Measurements from ENCODE around the gene CAMKK2. TPM values are rescaled to one million over a fixed set of nuclear protein-coding genes. Genes with fewer than 3 reads are reported as not detected.

The CAMKK2 gene
- total and polyA plus RNA-seq, 9 of the 15 experiments (the other 6 are each of a cell fraction or from before 2014, with no cell fraction given) = 4.3 to 32.0 (median 18.2) TPM

DNA sequence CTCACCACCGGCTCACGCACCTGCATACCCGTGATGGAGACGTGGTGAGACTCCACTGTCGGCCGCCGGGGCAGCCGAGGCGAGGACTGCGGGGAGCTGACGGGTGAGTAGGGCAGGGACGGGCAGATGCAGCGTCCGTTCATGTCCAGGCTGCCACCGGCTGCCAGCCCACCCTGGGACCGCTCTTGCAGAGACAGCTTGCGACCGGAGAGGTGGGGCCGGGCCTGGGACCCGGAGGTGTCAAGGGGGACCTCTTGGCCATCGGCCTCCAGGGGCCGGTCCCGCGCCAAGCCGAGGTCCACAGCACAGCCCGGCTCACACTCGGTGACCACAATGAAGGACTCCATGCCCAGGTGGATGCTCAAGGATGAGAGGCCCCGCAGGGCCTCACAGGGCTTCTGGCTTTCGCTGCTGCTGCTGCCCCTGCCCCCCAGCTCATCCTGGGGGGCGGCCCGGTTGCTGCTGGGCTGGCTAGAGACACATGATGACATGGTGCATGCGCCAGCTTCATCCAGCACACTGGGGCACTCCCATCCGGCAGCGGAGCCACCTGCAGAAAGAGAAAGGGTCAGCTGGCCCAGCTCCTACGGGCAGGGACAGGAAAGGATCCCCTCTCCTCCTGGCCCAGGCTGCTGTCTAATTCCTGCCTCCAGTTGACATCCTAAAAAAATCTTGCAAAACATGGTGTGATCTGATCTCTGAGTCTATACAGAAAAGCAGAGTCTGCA is 22.3 kb downstream of the CAMKK2 start:
- Histone ChIP-seq H3K9me3 (replicated peaks; ENCODE audit: control insufficient read depth, insufficient read depth, low read depth, low read length) (no peaks in the 10 kb centered on the region), H3K9me1 (ENCODE audit: control insufficient read depth, insufficient read depth, low read length) (no peaks in the 10 kb centered on the region), H3K9ac (ENCODE audit: insufficient read depth in 1 of 2, low read depth in 2 of 2, low read length in 2 of 2) (no peak overlapping the region; a peak in 2 of 4 replicates), H3K27ac (ENCODE audit: extremely low read depth, low read depth, low read length) (no peak overlapping the region), H3K36me3 (ENCODE audit: control insufficient read depth, insufficient read depth, low read length) (peaks cover 34% of the 10 kb centered on the region; the same call in 2 of the 3 replicates), H3K79me2 (ENCODE audit: control insufficient read depth, insufficient read depth, low read length) (peaks cover 8% of the 10 kb centered on the region; the same call in 2 of the 3 replicates), H4K20me1 (replicated peaks; ENCODE audit: control insufficient read depth, insufficient read depth, low read length) (no peaks in the 10 kb centered on the region), H3K27me3 (ENCODE audit: control insufficient read depth in 2 of 2, insufficient read depth in 2 of 2, low read length in 2 of 2) (no peaks in the 10 kb centered on the region), H3K4me2 (ENCODE audit: insufficient read depth, low read length) (no peak overlapping the region), H3K4me1 (replicated peaks in 1 of 2; ENCODE audit: control insufficient read depth in 2 of 2, insufficient read depth in 2 of 2, low read length in 2 of 2) (peaks cover 0 to 13% of the 10 kb centered on the region in 2 experiments; a peak in 1 of 5 replicates), H2AFZ (ENCODE audit: low read depth, low read length) (no peak overlapping the region), H3K4me3 (no peak overlapping the region)
- ChIA-PET POLR2A (interaction anchor here (1.2 kb wide), 1 partner anchor 8 kb away, joined by 3 read pairs; no protein-coding TSS in a partner anchor), CTCF (ENCODE audit: low intra/inter-chr PET ratio) (no interaction called here)
- in situ Hi-C loops (cut with MboI) (no loop called here), intact Hi-C loops (cut with micrococcal nuclease) (no loop called here)
- ATAC-seq (no peak), FAIRE-seq (no peak), DNase-seq (ENCODE audit: extremely low read depth in 1 of 4, low spot score in 3 of 4) (no peak)
- WGBS (ENCODE audit: insufficient coverage, low coverage, missing lambda C conversion rate) = 96% methylated on average over 19 of the region's 35 CpGs
- BruUV-seq (replicated peaks) = no TSS peak
- TF ChIP-seq MEIS2 (IDR thresholded peaks at IDR 0.05; ENCODE audit: partially characterized antibody) (no peak), STAT5A (IDR thresholded peaks at IDR 0.05; ENCODE audit: borderline replicate concordance, low read length) (no peak), ZNF780A (CRISPR knock-in tag; IDR thresholded peaks at IDR 0.05) (no peak), FOXJ2 (tag; IDR thresholded peaks at IDR 0.05) (no peak), ZNF347 (CRISPR knock-in tag; IDR thresholded peaks at IDR 0.05; ENCODE audit: low read depth) (no peak), CEBPB (tag; IDR thresholded peaks at IDR 0.05) (no peak), TEAD1 (CRISPR knock-in tag; IDR thresholded peaks at IDR 0.05) (no peak), ZNF408 (CRISPR knock-in tag; IDR thresholded peaks at IDR 0.05; ENCODE audit: low read depth) (no peak), TRIM24 (IDR thresholded peaks at IDR 0.05) (no peak), SRSF1 (IDR thresholded peaks at IDR 0.05; ENCODE audit: low read depth, low read length) (no peak)
- TF ChIP-seq, protein P1, sequence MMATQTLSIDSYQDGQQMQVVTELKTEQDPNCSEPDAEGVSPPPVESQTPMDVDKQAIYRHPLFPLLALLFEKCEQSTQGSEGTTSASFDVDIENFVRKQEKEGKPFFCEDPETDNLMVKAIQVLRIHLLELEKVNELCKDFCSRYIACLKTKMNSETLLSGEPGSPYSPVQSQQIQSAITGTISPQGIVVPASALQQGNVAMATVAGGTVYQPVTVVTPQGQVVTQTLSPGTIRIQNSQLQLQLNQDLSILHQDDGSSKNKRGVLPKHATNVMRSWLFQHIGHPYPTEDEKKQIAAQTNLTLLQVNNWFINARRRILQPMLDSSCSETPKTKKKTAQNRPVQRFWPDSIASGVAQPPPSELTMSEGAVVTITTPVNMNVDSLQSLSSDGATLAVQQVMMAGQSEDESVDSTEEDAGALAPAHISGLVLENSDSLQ (IDR thresholded peaks at IDR 0.05) = no peak
- TF ChIP-seq, protein P2, sequence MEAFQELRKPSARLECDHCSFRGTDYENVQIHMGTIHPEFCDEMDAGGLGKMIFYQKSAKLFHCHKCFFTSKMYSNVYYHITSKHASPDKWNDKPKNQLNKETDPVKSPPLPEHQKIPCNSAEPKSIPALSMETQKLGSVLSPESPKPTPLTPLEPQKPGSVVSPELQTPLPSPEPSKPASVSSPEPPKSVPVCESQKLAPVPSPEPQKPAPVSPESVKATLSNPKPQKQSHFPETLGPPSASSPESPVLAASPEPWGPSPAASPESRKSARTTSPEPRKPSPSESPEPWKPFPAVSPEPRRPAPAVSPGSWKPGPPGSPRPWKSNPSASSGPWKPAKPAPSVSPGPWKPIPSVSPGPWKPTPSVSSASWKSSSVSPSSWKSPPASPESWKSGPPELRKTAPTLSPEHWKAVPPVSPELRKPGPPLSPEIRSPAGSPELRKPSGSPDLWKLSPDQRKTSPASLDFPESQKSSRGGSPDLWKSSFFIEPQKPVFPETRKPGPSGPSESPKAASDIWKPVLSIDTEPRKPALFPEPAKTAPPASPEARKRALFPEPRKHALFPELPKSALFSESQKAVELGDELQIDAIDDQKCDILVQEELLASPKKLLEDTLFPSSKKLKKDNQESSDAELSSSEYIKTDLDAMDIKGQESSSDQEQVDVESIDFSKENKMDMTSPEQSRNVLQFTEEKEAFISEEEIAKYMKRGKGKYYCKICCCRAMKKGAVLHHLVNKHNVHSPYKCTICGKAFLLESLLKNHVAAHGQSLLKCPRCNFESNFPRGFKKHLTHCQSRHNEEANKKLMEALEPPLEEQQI (IDR thresholded peaks at IDR 0.05) = no peak
- TF ChIP-seq, protein P3, sequence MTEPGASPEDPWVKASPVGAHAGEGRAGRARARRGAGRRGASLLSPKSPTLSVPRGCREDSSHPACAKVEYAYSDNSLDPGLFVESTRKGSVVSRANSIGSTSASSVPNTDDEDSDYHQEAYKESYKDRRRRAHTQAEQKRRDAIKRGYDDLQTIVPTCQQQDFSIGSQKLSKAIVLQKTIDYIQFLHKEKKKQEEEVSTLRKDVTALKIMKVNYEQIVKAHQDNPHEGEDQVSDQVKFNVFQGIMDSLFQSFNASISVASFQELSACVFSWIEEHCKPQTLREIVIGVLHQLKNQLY (CRISPR knock-in tag; conservative IDR thresholded peaks at IDR 0.05) = no peak
- TF ChIP-seq, protein P4, sequence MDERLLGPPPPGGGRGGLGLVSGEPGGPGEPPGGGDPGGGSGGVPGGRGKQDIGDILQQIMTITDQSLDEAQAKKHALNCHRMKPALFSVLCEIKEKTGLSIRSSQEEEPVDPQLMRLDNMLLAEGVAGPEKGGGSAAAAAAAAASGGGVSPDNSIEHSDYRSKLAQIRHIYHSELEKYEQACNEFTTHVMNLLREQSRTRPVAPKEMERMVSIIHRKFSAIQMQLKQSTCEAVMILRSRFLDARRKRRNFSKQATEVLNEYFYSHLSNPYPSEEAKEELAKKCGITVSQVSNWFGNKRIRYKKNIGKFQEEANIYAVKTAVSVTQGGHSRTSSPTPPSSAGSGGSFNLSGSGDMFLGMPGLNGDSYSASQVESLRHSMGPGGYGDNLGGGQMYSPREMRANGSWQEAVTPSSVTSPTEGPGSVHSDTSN (CRISPR knock-in tag; IDR thresholded peaks at IDR 0.05; ENCODE audit: low read depth) = no peak
- TF ChIP-seq, protein P4 (tag; conservative IDR thresholded peaks at IDR 0.05; ENCODE audit: low read depth) = no peak

All from K562 (cell line).